Measurements from ENCODE around the gene WDR93.

DNA sequence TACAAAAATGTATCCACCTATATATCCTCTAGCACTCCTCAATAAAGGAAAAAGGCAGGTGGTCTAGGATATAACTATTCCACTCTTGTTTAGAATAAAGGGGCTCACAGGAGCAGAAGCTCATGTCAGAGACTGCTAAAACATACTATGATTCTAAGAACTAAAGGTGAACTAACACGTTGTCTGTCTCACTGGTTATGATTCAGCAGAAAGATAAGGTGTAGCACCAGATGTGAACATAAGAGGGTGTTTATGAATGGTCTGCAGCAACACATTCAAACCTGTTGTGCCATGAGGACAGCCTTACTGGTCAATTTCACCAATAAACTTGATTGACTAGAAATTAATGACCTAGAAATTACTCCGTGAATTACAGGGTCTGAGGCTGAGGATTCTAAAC is 4.6 kb upstream of the WDR93 start:
- TF ChIP-seq EP300 (IDR thresholded peaks at IDR 0.05) (no peak), POLR2A (IDR thresholded peaks at IDR 0.05; ENCODE audit: low read depth) (no peak)
- TF ChIP-seq, protein P1, sequence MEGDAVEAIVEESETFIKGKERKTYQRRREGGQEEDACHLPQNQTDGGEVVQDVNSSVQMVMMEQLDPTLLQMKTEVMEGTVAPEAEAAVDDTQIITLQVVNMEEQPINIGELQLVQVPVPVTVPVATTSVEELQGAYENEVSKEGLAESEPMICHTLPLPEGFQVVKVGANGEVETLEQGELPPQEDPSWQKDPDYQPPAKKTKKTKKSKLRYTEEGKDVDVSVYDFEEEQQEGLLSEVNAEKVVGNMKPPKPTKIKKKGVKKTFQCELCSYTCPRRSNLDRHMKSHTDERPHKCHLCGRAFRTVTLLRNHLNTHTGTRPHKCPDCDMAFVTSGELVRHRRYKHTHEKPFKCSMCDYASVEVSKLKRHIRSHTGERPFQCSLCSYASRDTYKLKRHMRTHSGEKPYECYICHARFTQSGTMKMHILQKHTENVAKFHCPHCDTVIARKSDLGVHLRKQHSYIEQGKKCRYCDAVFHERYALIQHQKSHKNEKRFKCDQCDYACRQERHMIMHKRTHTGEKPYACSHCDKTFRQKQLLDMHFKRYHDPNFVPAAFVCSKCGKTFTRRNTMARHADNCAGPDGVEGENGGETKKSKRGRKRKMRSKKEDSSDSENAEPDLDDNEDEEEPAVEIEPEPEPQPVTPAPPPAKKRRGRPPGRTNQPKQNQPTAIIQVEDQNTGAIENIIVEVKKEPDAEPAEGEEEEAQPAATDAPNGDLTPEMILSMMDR (IDR thresholded peaks at IDR 0.05): no peak

Measured in esophagus muscularis mucosa (tissue), 4 donors.